ENCODE data around the gene RASA3.

The RASA3 gene

GRCh38 chr13:113942591-113943103 is 189.8 kb downstream of the RASA3 start:
- DNase-seq: no peak

- no peak for DNase-seq
These were observed 190.7 kb downstream of the RASA3 start for GRCh38 chr13:113941571-113942191.

GRCh38 chr13:113939944-113940297 is 192.5 kb downstream of the RASA3 start:
- DNase-seq: no peak

GRCh38 chr13:113939129-113939943 is 193.1 kb downstream of the RASA3 start:
- no peak for DNase-seq

GRCh38 chr13:113938716-113939115 is 193.7 kb downstream of the RASA3 start:
- no peak for DNase-seq

- no peak for DNase-seq
These were observed 194.2 kb downstream of the RASA3 start for GRCh38 chr13:113938246-113938645.

- no peak for DNase-seq
These were observed 194.8 kb downstream of the RASA3 start for GRCh38 chr13:113937527-113938180.

GRCh38 chr13:113937073-113937472 is 195.3 kb downstream of the RASA3 start:
- no peak for DNase-seq

- no peak for DNase-seq
These were observed 196.1 kb downstream of the RASA3 start for GRCh38 chr13:113936166-113936965.

- no peak for DNase-seq
These were observed 197.2 kb downstream of the RASA3 start for GRCh38 chr13:113935001-113935844.

GRCh38 chr13:113934576-113934975 is 197.8 kb downstream of the RASA3 start:
- DNase-seq: no peak

- DNase-seq: no peak
These were observed 198.5 kb downstream of the RASA3 start for GRCh38 chr13:113933901-113934300.

GRCh38 chr13:113931841-113932459 is 200.5 kb downstream of the RASA3 start:
- no peak for DNase-seq

- peak; percentile 70 for DNase-seq
These were observed 201.5 kb downstream of the RASA3 start for GRCh38 chr13:113930671-113931637.

GRCh38 chr13:113929628-113930615 is 202.5 kb downstream of the RASA3 start:
- DNase-seq: no peak

GRCh38 chr13:113928685-113929627 is 203.5 kb downstream of the RASA3 start:
- no peak for DNase-seq

Data from activated naive CD4-positive, alpha-beta T cell treated with Interleukin-2 at 50 U/mL for 16 hours (primary cell).